ENCODE data around the gene XKR3. TPM values are rescaled to one million over a fixed set of nuclear protein-coding genes. Genes with fewer than 3 reads are reported as not detected.

The XKR3 gene
- total RNA-seq: not detected

DNA sequence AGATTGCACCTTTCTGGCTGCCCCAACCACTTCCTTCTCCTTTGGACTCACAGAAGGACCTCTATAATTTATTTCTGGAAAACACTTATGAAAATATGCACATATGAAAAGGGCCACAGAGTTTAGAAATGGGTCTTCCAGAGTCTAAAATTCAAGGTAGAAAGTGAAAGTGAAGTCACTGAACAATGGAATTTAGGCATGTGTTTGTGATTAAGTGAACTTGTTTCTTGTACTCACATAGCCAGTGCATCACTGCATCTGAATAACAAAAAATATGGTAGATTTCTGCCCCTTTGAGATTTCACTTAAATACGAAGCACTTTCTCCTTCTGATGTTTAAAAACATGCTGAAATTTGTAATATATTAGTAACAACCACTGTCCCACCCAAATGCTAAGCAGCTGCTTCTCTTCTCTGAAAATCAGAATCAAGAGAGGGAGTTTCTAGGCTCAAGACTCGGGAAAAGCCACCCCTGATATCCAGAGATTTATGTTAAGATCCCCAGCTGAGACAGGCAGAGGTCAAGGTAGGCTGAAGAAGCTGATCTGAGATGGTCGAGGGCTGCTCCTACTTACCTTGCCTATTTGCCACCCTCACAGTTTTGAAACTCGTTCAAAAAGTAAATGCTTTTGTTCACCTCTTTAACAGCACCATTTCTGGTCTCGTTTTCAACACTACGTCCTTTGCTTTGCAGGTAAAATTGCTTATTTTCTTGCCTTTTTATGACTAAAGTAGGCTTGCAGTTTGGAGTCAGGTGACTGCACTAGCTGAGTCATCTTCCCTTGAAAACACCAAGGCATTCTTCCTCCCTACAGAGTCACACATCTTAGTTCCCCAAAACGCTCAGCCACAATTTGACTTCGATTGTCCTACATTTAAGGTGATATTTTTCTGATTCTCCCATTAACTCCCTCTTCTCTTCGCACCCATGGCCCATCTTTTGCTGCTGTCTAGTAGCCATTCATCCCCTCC is at the start of gene XKR3:
XKR3 (minus strand) TSS at position 696 of the 972 bp plus-strand sequence. CDS start 17,338 bp downstream, outside the sequence.

Small RNAs within 50 kb of the gene (small RNA-seq; reads per million reads assigned to genes)
- 0 reads per million in 2 donors for gene GPM6BP3

Other genes with a start within 250 kb of the XKR3 start
- gene CCT8L2, start 232.6 kb downstream of the XKR3 start, total RNA-seq: not detected
- gene GAB4, start 182.8 kb upstream of the XKR3 start, total RNA-seq: under 1 TPM; under 0.01 to 1.00 TPM